Stimulated activated CD4-positive, alpha-beta T cell treated with anti-CD3 and anti-CD28 coated beads, Interleukin-4, amount 100 ng/mL, for 24 hours (primary cell): ENCODE results near the gene SFI1.

Experiments used
- DNase-seq: peaks from one replicate; pipeline ENCODE4 v3.0.0-alpha.2; 2020

SFI1 gene

DNA sequence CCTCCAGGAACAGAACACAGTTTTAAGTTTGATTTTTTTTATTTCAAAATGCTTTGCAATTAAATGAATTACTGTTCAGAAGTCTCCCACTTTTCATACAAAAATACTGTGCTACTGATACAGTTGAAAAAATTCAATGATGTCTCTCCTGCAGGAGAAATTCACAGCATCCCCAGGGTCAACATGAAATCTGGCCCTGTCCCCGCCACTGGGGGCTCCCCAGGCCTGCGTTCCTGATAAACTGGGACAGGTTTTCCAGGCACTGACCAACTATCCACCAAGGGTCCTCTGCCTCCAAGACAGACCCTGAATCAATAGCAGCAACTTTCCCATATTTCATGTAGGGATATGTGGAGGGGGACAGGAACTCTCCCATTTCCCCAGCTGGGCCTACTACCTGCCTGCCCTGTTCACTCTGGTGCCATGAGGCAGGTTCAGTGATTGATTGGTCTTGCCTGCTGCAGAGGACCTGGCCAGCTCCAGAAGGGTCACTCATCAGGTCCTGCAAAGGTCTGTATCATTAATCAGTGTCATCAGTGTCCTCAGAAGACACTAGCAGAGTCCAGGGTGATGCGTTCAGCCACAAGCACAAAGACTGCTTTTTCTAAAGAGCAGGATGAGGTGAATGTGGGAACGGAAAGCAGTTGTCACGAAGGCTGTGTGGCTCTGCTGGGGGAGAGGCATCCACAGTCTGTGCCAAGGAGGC lies 122.3 kb downstream of the SFI1 start:
- DNase-seq: no peak

DNA sequence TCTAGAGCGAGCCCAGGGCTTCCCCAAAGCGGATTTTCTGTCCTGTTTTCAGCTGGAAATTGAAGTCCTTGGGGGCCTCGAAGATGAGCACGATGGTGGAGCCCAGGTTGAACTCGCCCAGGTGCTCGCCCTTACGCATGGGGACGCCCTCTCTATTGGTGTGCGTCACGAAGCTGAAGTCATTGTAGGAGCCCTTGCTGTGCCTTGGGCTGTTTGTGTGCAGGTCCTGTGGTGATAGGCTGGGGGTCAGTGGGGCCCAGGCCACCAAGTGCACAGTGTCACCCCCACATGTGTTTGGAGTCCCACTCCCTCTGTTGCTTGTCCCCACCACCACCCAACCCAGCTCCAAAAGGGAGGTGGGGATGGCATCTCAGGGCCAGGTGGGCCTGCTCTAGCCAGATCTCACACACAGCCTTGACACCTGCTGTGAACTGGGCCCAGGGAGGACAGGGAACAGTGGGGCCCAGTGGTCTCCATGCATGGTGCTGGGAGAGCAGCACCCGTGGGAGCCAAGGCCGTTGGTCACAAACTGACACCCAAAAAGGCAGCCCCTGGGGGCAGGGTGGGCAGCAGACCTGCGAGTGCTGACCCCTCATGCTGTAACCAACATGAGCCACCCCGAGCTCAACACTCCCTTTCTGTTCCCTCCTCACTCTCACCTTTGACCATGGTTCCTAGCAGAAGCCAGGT lies 123.4 kb downstream of the SFI1 start:
- no peak for DNase-seq

DNA sequence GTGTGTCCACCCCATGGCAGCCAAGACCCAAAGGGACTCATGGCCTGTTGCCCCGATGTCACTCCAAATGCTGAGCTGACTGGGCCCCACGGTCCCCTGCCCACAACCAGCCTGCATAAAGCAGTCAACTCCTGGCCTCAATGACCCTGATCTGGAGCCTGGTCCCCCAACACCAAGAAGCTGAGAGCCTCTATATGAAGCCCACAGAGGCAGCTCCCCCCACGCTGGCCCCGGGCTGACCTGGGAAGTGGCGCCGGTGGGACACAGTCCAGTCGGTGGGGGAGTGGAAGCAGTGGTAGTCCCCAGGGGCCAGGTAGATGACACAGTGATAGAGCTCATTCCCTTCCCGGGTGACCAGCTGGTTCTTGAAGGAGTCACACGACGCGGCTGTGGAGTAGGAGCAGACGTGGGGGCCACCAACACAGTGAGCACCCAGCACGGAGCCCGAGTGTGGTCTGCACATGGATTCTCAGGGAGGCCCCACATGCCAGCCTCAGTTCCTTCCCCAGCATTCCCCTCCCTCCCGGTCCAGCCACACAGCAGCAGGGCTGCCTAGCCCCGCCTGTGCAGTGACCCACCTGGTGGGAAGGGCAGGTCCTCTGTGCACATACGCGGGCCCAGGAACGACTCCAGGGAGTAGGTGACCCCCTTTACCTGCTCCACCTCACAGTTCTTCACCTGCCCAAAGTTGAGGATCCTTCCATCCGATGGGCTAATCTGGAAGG lies 124.6 kb downstream of the SFI1 start:
- no peak for DNase-seq

DNA sequence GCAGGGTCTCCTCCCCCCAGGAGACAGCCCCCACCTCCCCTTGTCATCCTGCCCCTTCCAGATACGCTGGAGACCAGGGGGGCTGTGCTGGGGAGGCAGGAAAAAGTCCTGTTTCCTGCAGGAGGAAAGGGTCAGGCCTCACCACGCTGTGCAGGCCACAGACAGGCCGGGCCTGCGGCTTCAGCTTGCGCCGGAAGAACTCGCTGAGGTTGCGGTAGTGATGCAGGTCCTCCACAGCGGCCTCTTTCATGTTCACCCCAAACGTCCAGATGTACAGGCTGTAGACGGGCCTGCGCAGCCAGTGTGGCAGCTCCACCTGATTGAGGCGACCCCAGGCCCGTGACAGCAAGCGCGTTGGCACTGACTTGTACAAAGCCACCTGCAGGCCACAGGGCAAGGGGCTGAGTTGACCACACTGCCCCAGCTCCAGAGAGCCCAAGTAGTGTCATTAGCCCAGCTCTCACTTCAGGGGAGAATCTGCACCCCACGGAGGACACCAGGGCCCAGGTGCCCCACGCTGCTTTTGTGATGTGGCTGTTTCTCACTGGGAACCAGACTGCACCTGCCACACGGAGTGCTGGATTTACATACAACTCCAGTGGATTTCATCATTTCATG lies 125.3 kb downstream of the SFI1 start:
- DNase-seq: no peak

DNA sequence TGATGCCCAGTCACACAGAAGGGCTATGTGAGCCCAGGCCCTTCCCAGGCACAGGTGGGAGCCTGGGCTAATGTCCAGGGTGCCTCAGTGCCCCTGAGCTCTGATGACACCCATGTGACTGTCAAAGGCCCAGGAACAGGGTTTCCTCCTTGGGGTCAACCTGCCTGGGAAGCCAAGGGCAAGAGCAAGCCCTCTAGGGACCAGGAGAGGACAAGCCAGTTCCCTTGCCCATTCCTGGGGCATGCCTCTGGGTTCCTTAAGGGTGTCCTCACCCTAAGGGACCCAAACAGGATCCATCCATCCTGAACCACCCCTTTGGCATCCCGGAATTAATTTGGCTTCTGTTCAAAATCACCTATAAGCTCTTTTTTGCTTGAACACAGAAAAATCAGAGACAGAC lies 126.6 kb downstream of the SFI1 start:
- no peak for DNase-seq

DNA sequence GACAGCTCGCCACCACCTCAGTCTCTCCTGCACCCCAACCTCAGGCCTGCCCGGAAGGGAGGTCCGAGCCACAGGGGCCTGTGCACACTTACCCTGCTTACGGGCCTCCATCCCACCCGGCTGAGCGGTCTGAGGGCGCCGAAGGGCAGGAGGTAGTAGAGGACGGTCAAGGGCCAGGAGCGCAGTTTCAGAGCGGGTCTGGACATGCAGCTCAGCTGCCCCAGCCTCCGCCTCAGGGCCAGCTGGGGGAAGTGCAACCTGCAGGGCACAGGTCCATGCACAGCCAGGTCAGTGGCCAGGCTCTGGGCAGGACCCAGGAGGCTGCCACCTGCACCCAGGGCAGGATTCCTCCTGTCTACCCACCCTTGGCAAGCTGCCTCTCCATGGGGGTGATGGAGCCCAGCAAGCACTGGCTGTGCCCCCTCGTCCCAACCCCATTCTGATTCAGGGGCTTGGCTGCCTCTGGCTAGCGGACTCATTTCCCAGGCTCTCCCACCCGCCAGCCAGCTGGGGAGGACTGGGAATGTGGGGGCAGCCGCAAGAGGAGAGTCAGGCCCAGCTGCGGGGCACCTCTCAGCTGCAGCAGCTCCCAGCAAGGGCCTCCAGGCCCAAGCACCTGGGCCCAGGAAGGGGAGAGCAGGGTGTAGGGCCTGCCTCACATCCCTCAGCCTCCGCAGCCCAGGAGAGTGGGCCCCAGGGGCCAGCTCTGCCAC lies 127.4 kb downstream of the SFI1 start:
- no peak for DNase-seq

DNA sequence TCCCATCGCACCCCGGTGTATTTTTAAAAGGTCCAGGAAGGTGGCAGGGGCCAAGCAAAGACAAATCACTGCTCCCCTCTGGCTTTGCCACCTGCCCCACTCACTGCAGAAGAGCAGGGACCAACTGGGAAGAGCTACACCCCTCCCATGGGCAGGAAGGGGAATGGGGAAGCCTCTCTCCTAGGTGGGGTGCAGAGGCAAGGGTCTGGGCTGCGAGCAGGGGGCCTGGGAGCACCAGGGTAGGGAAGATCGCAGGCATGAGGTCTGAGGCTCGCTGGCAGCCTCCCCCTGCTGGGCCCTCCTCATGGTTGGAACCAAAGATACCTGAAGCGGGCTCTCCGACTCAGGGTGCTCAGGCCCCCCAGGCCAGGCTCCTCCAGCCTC lies 128.9 kb downstream of the SFI1 start:
- no peak for DNase-seq

DNA sequence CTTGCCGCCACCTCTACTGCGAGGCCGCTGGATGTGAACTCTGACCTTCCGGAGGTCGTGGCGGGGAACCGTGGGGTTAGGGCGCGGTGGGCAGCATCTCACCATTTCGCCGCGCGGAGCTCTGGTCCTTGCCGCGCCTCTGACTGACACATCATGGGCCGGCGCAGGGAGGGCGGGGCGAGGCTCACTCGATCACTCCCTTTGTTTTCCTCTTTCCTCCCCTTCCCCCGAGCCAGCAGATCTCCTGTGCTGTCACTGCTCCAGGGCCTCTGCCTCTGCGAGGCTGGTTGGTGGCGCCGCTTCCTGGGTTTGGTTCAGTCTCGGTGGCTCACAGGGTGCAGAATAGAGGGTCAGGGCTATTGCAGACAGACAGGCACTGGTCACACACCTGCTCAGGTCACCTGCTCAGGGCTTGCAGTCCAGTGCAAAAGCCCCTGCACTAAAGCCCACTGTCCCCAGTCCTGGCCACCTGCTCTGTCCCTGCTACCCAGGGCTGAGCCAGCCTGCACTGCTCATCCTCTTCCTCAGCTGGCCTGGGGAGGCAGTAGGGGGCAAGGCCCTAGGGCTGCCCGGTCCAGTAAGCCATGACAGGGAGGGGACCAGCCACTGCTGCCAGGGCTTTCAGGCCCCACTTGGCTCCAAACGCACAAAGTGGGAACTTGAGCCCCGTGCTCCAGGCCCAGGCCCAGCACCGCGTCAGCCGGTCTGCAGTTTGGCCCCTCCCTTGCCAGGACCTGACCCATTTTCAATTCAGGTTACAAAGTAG lies 129.5 kb downstream of the SFI1 start:
- no peak for DNase-seq

DNA sequence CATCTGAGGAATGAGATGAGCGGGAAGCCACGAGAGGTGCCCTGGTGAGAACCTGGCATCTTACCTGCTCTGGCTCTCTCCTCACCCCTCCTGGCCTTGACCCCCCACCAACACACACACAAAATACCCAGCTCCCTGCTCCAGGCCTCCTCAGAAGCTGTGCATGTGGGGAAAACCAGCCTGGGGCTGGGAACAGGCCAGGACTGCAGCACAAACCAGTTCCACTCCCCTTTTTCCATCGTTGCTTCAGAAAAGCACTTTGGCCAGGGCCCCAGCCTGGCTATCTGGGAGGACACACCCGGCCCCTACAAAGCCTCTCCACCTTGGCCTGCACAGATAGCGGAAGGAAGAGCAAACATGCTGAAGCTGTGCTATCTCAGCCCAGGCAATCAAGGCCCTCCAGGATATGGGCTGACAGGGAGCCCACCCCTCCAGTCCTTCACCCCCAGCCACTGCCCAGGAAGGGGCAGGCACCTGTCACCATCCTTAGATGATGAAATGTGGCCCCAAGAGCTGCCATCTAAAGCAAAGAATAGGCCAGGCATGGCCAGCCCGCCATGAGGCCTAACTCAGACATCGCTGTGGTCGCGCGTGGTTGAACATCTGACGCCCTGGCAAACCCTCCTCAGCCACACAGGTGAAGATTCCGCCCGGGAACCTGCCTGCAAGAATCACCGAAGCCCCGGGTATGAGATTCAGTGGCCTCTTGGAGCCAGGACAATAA lies 130.3 kb downstream of the SFI1 start:
- DNase-seq: no peak

DNA sequence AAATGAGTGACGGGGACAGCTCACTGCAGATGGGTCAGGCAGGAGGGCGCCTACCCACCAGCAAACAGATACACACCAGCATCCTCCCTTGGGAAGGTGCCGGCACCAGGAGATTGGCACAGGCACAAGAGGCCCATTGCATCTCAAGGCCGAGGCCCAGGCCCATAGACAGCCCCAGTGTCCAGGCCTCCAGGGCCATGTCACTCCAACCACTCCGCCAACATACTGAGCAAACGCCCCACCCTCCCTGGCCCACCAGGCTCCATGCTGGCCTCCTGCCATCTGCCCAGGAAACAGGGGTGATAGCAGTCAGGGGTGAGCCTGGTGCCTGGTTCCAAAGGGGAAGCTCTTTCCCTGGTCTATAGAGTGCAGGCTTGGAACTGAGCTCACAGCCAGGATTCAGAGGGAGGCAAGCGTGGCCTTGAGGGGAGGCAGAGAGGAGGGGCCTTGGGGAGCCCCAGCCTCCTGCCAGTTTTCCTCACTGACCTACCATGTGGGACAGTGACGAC lies 130.9 kb downstream of the SFI1 start:
- DNase-seq: no peak

DNA sequence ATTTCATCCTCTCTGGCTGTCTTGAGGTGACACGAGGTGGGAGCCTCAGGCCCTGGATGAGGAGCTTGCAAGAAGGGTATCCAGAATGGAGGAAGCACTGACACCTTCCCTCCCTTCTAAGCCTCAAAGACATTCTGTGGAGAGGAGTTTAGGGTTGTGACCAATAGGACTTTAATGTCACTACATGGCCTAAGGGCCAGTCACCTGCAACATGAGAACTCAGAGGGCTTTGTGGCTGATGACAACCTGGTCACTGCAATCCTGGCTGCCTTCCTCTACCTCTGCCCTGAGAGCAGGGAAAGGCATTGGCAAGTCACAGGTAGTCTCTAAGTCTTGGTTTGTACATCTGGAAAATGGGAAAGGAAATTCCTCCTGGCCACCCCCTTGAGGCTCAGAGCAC lies 132.0 kb downstream of the SFI1 start:
- no peak for DNase-seq

DNA sequence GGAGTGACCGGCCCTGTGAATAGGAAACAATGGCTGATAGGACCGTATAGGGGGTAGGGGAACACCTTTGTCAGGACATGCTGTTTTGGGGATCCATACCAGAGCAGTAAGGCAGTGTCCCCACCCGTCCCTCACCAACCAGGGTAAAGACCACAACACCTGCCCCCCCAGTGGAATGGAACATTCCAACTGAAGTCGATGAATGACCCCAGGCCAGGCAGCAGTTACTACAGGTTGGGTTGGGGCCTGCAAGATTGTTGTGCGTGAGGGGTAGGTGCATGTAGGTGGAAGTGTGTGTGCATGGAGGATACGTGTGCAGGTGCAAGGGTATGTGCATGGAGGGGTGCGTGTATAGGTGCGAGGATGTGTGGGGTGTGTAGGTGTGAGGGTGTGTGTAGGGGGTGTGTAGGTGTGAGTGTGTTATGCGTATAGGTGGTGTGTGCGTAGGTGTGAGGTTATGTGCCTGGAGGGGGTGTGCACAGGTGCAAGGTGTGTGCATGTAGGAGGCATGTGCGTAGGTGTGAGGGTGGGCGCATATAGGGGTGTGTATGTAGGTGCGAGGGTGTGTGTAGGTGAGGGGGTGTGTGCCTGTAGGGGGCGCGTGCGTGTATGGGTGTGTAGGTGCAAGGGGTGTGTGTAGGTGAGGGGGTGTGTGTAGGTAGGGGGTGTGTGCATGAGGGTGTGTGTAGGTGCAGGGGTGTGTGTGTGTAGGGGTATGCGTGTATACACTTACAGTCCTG lies 132.8 kb downstream of the SFI1 start:
- no peak for DNase-seq

DNA sequence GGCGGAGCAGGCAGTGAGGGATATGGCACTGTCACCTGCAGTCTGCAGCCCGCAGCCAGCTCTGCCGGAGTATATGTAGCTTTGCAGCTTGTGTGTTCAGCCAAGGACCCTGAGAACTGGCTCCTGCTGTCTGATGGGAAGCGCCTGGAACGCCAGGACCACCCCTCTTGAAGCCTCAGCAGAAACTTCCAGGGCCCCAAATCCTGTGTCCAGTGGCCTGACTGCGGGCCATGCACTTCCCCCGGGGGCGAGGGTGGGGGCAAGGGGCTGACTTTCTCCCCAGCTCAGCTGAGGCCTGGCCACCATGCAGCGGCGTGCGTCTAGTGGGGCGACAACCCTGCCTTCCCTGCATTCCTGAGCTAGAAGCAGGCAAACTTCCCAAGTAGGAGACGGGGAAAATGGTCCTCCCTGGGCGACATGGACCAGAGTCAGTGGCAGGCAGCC lies 133.4 kb downstream of the SFI1 start:
- no peak for DNase-seq

DNA sequence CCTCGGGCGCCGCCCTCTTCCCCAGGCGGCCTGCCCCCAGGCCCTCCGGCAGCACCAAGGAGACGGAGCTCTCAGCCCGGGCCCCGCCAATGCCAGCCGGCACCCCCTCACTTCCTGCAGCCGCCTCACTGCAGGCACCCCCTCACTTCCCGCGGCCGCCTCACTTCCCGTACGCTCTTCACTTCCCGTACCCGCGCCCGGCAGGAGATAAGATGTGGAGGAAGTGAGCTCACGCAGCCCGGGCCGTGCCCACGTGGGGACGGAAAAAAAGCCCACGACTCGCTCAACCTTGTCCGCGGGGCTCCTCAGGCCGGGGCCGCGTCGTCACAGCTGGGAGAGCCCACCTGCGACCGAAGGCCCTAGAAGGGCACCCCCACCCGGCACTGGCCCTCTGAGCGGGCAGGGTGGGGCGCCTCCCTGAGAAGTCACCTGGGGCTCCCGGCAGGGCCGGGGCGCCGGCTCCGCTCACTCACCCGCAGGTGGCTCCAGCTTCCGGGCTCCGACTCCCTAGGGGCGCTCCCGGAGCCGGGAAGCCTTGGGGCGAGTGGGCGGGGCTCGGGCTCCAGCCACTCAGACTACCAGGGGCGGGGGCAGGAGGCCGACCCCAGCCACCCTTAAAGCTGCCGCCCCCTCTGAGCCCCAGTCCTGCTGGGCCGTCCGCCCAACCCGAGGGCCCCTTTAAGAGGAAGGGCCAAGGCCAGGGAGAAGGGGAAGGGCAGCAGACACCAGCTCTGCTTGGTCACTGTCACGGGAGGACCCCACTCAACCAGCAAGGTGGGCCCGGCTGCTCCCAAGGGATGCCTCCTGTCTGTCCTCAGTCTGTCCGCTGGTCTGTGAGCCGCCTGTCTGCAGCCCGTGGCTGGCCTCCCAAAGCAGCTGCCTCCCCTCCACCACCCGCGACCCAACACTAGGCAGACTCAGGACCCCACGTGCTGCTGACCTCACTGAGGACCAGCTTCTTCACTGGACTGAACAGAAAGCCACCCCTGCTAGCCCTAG lies 134.3 kb downstream of the SFI1 start:
- peak; percentile 87 for DNase-seq

DNA sequence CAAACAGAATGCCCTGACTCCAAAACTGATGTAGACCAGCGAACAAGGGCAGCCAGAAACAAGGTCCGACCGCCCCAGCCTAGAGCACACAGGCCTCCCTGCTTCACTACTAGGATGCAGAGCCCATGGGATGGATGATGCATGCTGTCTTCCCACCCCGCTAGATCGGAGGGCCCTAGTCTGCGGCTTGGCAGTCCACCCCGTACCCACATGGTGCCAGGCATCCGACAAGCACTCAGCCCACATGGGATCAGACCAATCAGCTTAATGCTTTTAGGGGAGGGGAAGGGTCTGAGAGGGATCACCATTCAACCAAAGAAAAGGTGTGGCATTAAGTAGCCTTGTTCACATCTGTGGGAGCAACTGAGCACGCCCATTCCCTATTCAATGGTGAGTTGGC lies 135.1 kb downstream of the SFI1 start:
- no peak for DNase-seq

DNA sequence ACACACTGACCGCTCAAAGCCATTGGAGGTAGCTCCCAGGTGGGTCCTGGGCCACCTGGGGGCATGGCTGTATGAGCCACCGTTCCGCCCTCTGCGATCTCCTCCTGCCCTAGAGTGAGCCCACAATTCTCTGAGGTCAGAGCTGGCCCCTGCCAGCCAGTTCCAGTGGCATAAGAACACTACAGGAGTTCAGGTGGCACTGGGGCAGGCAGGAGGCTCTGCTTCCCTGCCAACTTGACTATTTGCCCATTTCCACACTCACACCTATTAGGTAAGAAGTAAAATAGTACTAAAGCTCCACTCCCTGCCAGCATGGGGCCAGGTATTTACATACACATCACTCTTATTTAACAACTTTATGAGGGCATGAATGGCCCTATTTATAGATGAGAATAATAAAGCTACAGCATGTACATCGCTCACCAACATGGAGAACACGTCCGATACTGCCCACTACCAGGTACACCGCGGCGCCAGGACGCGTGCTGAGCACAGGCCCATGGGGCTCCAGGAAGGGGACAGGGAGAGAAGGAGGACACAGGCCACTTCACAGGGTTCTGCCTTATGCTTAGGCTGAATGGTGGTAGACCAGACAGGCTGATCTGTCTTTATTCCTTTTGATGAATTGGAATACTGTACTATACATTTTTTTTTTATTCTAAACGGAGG lies 139.4 kb downstream of the SFI1 start:
- DNase-seq: no peak

DNA sequence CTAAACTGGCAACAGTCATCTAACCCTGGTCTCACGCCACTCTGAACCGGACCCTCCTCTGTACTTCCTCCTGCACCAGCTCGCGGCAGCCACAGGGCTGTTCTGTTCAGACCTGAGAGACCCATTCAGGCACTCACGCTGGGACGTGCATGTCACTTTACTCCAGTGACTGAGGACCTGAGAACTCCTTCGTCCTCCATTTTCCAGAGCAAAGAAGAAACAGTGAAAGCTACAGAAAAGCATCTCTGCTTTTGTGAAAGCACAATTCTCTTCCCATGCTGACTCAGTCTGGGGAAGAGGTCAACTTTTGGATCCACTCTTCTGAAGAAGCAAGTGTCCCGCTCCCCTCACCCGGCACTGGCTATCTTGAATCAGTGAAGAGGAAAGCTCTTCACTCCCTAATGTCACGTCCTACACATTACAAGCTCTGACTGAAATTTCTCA lies 141.1 kb downstream of the SFI1 start:
- DNase-seq: no peak

DNA sequence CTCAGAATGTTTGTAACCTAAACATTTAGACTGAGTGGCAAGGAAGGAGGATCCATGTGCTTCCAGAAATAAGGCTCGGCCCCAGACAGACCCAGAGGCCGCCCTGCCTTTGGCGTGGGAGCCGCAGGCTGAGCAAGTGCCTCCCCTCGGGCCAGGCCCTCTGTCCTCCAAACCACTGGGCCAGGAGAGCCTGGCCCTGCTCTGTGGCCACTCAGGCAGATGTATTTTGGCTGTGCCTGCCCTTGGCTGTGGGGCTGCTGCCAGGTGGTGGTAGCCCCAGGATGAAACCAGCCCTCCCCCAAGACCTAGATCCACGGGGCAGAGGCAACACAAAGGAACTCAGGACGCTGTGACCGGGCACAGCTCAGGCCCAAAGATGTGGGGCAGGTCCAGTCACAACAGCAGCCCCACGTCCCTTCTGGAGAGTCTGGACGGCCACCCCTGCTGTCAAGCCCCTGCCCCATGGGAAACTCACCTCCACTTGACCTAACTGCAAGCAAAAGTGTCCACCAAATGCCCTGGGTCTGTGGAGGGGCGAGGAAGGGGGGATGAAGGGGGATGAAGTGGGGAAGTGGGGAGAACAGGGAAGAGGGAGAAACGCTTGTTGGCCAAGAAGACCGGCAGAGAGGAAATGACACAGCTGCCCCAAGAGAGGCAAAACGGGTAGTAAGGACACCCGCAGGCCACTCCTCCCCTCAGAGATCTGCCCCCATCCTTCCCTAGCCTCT lies 141.7 kb downstream of the SFI1 start:
- DNase-seq: no peak
